Esophagus muscularis mucosa (tissue), 4 donors: ENCODE results near the gene ATRN. TPM values are rescaled to one million over a fixed set of nuclear protein-coding genes. Genes with fewer than 3 reads are reported as not detected.

Source experiments
- DNase-seq: peaks from one replicate; pipeline ENCODE4 v3.0.0-alpha.2; 2017; ENCODE audit errors: extremely low spot score
- H3K27ac ChIP-seq, 4 donors: fragments of 200-600 bp; sonication (generic); replicated peaks in 1 of 4; 1 replicate in 3 of 4; 2 replicates in 1 of 4; pipeline ENCODE4 v1.5.1; 2016 to 2019; ENCODE audit warnings: mild to moderate bottlenecking in 1 of 4
- H3K27me3 ChIP-seq, 4 donors: fragments of 200-600 bp; sonication (generic); one replicate each; pipeline versions ENCODE4 v1.5.1 to v1.6.0; 2016 to 2019
- H3K36me3 ChIP-seq, 4 donors: fragments of 200-600 bp; sonication (generic); one replicate each; pipeline ENCODE4 v1.5.1; 2016 to 2019
- H3K4me1 ChIP-seq, 4 donors: fragments of 200-600 bp; sonication (generic); one replicate each; pipeline ENCODE4 v1.5.1; 2016 to 2019
- H3K4me3 ChIP-seq, 4 donors: fragments of 200-600 bp; sonication (generic); 1 replicate in 2 of 4; 2 replicates in 2 of 4; pipeline ENCODE4 v1.5.1; 2016 to 2019; ENCODE audit warnings: mild to moderate bottlenecking in 4 of 4, moderate library complexity in 1 of 4
- H3K9me3 ChIP-seq, 4 donors: fragments of 200-600 bp; sonication (generic); 1 replicate in 3 of 4; 2 replicates in 1 of 4; pipeline ENCODE4 v1.5.1; 2016 to 2019
- EP300 ChIP-seq: sonication (generic); formaldehyde crosslinking; IDR thresholded peaks from one replicate; pipeline ENCODE4 v1.6.1; 2017; ENCODE audit warnings: antibody characterized with exemption
- POLR2A ChIP-seq: fragments of 450-650 bp; IDR thresholded peaks from one replicate; pipeline ENCODE4 v1.6.1; 2017; ENCODE audit warnings: antibody characterized with exemption, moderate library complexity, mild to moderate bottlenecking, low read depth
- POLR2AphosphoS5 ChIP-seq, 2 donors: sonication (generic); formaldehyde crosslinking; IDR thresholded peaks; one replicate each; pipeline ENCODE4 v1.6.1; 2017; ENCODE audit warnings: antibody characterized with exemption in 2 of 2
- WGBS: methylation state at CpG from one replicate; pipeline ENCODE4 v1.1.5; 2018; 5-methylcytosine and 5-hydroxymethylcytosine counted together
- intact Hi-C: fragments of 100-400 bp; cut with DNase I; formaldehyde crosslinking; loops from one replicate; pipeline ENCODE4 v1.15.1; 2023
- total RNA-seq, 4 donors: library from RNA; depleted of rRNA; stranded (reverse); fragments of >200 nt; gene quantifications; one replicate each; pipeline versions ENCODE4 v1.1.0 to v1.2.1, GENCODE V29; 2016
- TF ChIP-seq, protein P1 (sequence below), 3 experiments: fragments of 200-600 bp in 2 of 3; fragments of 450-650 bp in 1 of 3; sonication (generic) in 2 of 3; IDR thresholded peaks; one replicate each; pipeline ENCODE4 v1.5.1; 2017 to 2019; ENCODE audit warnings: antibody characterized with exemption in 3 of 3, mild to moderate bottlenecking in 2 of 3, moderate library complexity in 1 of 3

ATRN gene
- total RNA-seq, 4 donors from 2014 or later = 14.1 to 19.1 (median 18.0) TPM

DNA sequence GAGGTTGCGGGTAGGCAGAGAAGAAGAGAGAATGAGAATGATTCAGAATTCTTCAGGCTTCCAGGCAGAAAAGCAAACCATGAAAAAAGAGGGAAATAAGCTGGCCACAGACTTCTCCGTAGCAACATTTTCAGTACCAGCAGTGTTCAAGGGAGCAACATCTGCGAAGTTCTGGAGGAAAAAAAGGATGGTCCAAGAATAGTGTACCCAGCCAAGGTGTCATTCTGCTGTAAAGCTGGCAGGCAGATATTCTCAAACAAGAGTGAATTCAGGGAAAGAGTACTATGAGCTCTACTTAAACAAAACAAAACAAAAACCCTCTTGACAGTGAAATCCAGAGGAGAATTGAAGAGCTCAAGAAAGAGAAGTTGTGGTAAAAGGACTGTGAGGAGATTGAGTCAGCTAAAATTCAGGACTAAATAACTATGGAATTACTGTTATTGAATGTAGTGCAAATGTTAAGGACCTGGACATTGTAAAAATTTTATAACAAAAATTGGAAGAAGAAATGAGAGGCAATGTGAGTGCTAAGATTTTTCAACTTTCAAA lies 86.5 kb downstream of the ATRN start:
- intact Hi-C loops = no loop called here
- Histone ChIP-seq H3K27ac (no peak overlapping the region), H3K27me3 (no peaks in the 10 kb centered on the region), H3K36me3 (peaks cover 0 to 26% (median 13%) of the 10 kb centered on the region in 4 donors), H3K9me3 (no peaks in the 10 kb centered on the region), H3K4me3 (no peak overlapping the region), H3K4me1 (no peaks in the 10 kb centered on the region)
- WGBS = 74% methylated on average over 3 of the region's 3 CpGs
- no peak for DNase-seq
- TF ChIP-seq POLR2AphosphoS5 (IDR thresholded peaks at IDR 0.05) (no peak), EP300 (no peak), POLR2A (no peak)
- TF ChIP-seq, protein P1, sequence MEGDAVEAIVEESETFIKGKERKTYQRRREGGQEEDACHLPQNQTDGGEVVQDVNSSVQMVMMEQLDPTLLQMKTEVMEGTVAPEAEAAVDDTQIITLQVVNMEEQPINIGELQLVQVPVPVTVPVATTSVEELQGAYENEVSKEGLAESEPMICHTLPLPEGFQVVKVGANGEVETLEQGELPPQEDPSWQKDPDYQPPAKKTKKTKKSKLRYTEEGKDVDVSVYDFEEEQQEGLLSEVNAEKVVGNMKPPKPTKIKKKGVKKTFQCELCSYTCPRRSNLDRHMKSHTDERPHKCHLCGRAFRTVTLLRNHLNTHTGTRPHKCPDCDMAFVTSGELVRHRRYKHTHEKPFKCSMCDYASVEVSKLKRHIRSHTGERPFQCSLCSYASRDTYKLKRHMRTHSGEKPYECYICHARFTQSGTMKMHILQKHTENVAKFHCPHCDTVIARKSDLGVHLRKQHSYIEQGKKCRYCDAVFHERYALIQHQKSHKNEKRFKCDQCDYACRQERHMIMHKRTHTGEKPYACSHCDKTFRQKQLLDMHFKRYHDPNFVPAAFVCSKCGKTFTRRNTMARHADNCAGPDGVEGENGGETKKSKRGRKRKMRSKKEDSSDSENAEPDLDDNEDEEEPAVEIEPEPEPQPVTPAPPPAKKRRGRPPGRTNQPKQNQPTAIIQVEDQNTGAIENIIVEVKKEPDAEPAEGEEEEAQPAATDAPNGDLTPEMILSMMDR (IDR thresholded peaks at IDR 0.05) = no peak

DNA sequence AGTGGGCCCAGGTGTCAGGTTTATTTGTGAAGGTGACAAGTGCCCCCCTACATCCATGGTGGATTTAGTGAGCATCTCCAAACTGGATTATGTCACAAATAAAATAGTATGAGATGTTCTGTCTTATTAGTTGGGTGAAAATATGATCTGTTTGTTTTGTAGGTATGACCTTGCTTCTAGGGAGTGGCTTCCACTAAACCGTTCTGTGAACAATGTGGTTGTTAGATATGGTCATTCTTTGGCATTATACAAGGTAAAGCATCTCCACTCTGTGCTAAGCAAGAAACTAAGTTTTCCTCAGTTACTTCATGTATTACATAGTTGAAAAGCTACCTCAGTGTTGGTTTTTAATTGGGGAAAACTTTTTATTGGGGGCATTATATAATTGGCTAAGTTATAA lies 88.4 kb downstream of the ATRN start:
- no peaks in the 10 kb centered on the region for H3K4me1 ChIP-seq
- H3K9me3 ChIP-seq = no peaks in the 10 kb centered on the region
- H3K27ac ChIP-seq = no peak overlapping the region
- TF ChIP-seq POLR2A (no peak), EP300 (no peak), POLR2AphosphoS5 (IDR thresholded peaks at IDR 0.05) (no peak)
- TF ChIP-seq, protein P1 (IDR thresholded peaks at IDR 0.05) = no peak
- intact Hi-C loops = no loop called here
- no peak overlapping the region for H3K4me3 ChIP-seq
- H3K36me3 ChIP-seq = peaks cover 0 to 31% (median 15%) of the 10 kb centered on the region in 4 donors
- WGBS = 74% methylated on average over 1 of the region's 1 CpG
- no peaks in the 10 kb centered on the region for H3K27me3 ChIP-seq
- no peak for DNase-seq

DNA sequence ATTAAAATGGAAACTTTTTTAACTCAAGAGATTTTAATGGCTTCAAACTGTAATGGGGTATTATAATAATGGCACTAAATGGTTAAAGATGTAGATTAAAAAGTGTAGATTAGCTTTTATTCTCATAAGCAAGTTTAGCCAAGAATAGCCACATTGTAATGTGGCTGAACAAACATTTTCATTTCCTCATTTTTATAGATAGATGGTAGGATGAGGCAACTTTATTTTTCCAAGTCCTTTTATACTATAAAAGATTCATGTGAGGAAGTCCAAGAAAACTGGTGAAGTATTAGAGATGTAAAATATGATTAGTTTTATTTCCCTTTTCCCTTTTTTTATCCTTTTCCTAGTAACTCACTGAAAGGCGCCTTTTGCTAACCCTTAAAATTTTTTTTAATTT lies 88.8 kb downstream of the ATRN start:
- TF ChIP-seq EP300 (no peak), POLR2AphosphoS5 (IDR thresholded peaks at IDR 0.05) (no peak), POLR2A (no peak)
- TF ChIP-seq, protein P1 (IDR thresholded peaks at IDR 0.05) = no peak
- WGBS = 82% methylated on average over 1 of the region's 1 CpG
- H3K4me3 ChIP-seq = no peak overlapping the region
- intact Hi-C loops = no loop called here
- H3K27ac ChIP-seq = no peak overlapping the region
- no peak for DNase-seq
- peaks cover 0 to 32% (median 17%) of the 10 kb centered on the region in 4 donors for H3K36me3 ChIP-seq
- no peaks in the 10 kb centered on the region for H3K9me3 ChIP-seq
- H3K4me1 ChIP-seq = no peaks in the 10 kb centered on the region
- H3K27me3 ChIP-seq = no peaks in the 10 kb centered on the region

DNA sequence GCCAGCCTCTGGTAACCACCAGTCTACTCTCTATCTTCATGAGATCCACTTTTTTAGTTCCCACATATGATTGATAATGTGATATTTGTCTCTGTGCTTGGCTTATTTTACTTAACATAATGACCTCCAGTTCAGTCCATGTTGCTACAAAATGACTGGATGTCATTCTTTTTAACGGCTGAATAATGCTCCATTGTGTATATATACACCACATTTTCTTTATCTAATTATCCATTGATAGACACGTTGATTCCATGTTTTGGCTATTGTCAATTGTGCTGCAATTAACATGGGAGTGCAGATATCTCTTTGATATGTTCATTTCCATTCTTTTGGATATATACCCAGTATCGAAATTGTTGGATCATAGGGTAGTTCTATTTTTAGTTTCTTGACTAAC lies 89.3 kb downstream of the ATRN start:
- no peaks in the 10 kb centered on the region for H3K27me3 ChIP-seq
- H3K27ac ChIP-seq = no peak overlapping the region
- no peaks in the 10 kb centered on the region for H3K9me3 ChIP-seq
- TF ChIP-seq POLR2A = no peak
- no peak for TF ChIP-seq POLR2AphosphoS5 (IDR thresholded peaks at IDR 0.05)
- TF ChIP-seq, protein P1 (IDR thresholded peaks at IDR 0.05) = no peak
- TF ChIP-seq EP300 = no peak
- no peak for DNase-seq
- H3K4me1 ChIP-seq = no peaks in the 10 kb centered on the region
- no peak overlapping the region for H3K4me3 ChIP-seq
- intact Hi-C loops = no loop called here
- 95% methylated on average over 3 of the region's 3 CpGs for WGBS
- peaks cover 0 to 34% (median 19%) of the 10 kb centered on the region in 4 donors for H3K36me3 ChIP-seq

DNA sequence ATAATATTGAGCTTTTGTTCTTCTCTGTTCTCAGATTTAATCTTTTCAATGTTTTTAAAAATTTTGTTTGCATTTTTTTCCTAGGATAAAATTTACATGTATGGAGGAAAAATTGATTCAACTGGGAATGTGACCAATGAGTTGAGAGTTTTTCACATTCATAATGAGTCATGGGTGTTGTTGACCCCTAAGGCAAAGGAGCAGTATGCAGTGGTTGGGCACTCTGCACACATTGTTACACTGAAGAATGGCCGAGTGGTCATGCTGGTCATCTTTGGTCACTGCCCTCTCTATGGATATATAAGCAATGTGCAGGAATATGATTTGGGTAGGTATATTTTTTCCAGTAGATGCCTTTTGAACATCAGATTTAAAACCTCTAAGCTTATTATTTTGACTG lies 89.8 kb downstream of the ATRN start:
- H3K27ac ChIP-seq = no peak overlapping the region
- WGBS = 72% methylated on average over 1 of the region's 1 CpG
- H3K4me1 ChIP-seq = no peaks in the 10 kb centered on the region
- no peak for DNase-seq
- no peaks in the 10 kb centered on the region for H3K27me3 ChIP-seq
- H3K4me3 ChIP-seq = no peak overlapping the region
- peaks cover 0 to 39% (median 19%) of the 10 kb centered on the region in 4 donors for H3K36me3 ChIP-seq
- TF ChIP-seq, protein P1 (IDR thresholded peaks at IDR 0.05) = no peak
- TF ChIP-seq POLR2AphosphoS5 (IDR thresholded peaks at IDR 0.05) (no peak), POLR2A (no peak), EP300 (no peak)
- no peaks in the 10 kb centered on the region for H3K9me3 ChIP-seq
- intact Hi-C loops = no loop called here
